Pancreas (tissue), 10 donors: ENCODE data around the gene PRKCA. TPM values are rescaled to one million over a fixed set of nuclear protein-coding genes. Genes with fewer than 3 reads are reported as not detected.

Experiments
- ATAC-seq, 4 donors: fragments of 200-7000 bp; cut with Tn5 transposase; one replicate each; pipeline versions ENCODE4 v1.8.0 to v1.9.1; 2020; ENCODE audit warnings: mild to moderate bottlenecking in 4 of 4, moderate library complexity in 4 of 4
- DNase-seq, 6 donors: peaks; one replicate each; pipeline ENCODE4 v3.0.0-alpha.2; 2020
- FAIRE-seq: peaks from 2 replicates; lab custom pipeline; 2012; peaks lifted over from hg19 to GRCh38; lab: Jason Lieb, UNC
- H3K27ac ChIP-seq, 4 donors: fragments of 200-600 bp; sonication (generic); 1 replicate in 3 of 4; 2 replicates in 1 of 4; pipeline versions ENCODE4 v1.5.0 to v1.8.0; 2020
- H3K27me3 ChIP-seq, 4 donors: fragments of 200-600 bp; one replicate each; pipeline ENCODE4 v1.8.0; 2021
- H3K36me3 ChIP-seq, 3 donors: fragments of 200-600 bp; sonication (generic) in 1 of 3; one replicate each; pipeline versions ENCODE4 v1.5.0 to v1.8.0; 2020 to 2021
- H3K4me1 ChIP-seq, 3 donors: fragments of 200-600 bp; one replicate each; pipeline ENCODE4 v1.8.0; 2021
- H3K4me3 ChIP-seq, 4 donors: fragments of 200-600 bp; sonication (generic) in 2 of 4; one replicate each; pipeline versions ENCODE4 v1.5.0 to v1.8.0; 2020 to 2021
- H3K9me3 ChIP-seq, 4 donors: fragments of 200-600 bp; one replicate each; pipeline ENCODE4 v1.8.0; 2021
- CTCF ChIP-seq, 4 donors: fragments of 200-600 bp; sonication (generic) in 3 of 4; IDR thresholded peaks; one replicate each; pipeline versions ENCODE4 v1.5.0 to v1.8.0; 2021; ENCODE audit warnings: antibody characterized with exemption in 4 of 4
- WGBS, 2 donors: extraction: QIAGEN DNeasy Blood & Tissue Kit; methylation state at CpG; one replicate each; pipeline ENCODE4 v1.1.7; 2013; 5-methylcytosine and 5-hydroxymethylcytosine counted together
- intact Hi-C, 3 donors: fragments of 100-400 bp; cut with DNase I; formaldehyde crosslinking; loops; one replicate each; pipeline versions ENCODE4 v1.11.1 to v1.14.2; 2022
- polyA plus RNA-seq, 2 donors: library from polyadenylated mRNA; stranded (reverse); fragments of 200-250 nt; gene quantifications; one replicate each; pipeline ENCODE4 v1.2.3, GENCODE V29; 2013
- total RNA-seq, 6 donors: library from RNA; stranded (reverse); fragmentation: NEBNext Ultra II Directional in 4 of 6; extraction: Animal tissue kit (Norgen Biotek cat#: 25700) in 4 of 6; gene quantifications; one replicate each; pipeline versions ENCODE4 v1.2.1 to v1.2.4, GENCODE V29; 2021 to 2023
- donor health status: healthy with polysubstance abuse.
- donor health status: DM: no; HTN: no; CAD: no; lungs with moderate emphysema.
- donor health status: DM: no; HTN: no; CAD: no.
- donor health status: control.
- donor health status: control.
- donor health status: Bipolar disorder and iron deficiency.
- donor health status: DM: yes; HTN: yes; CAD: no.
- donor health status: DM: no; HTN: no; CAD: no.
- donor health status: DM: no; HTN: no; CAD: no.
- donor health status: DM: yes; HTN: yes; CAD: no.

Gene PRKCA
- total and polyA plus RNA-seq, 8 donors = 3.5 to 22.3 (median 10.2) TPM

GRCh38 chr17:66643815-66644710 lies 341.6 kb downstream of the PRKCA start:
- intact Hi-C loops = no loop called here
- H3K4me1 ChIP-seq = no peaks in the 10 kb centered on the region
- H3K27ac ChIP-seq = no peak overlapping the region
- no peaks in the 10 kb centered on the region for H3K9me3 ChIP-seq
- ATAC-seq (no peak), FAIRE-seq (no peak), DNase-seq (no peak)
- no peak for TF ChIP-seq CTCF (IDR thresholded peaks at IDR 0.05)
- H3K27me3 ChIP-seq = no peaks in the 10 kb centered on the region
- H3K36me3 ChIP-seq = peaks cover 0 to 3% (median 0%) of the 10 kb centered on the region in 3 donors
- WGBS, 2 donors = 64 to 76% methylated on average over 11 of the region's 11 CpGs
- no peak overlapping the region for H3K4me3 ChIP-seq

GRCh38 chr17:66645259-66645658 lies 342.8 kb downstream of the PRKCA start:
- no peaks in the 10 kb centered on the region for H3K4me1 ChIP-seq
- H3K4me3 ChIP-seq = no peak overlapping the region
- WGBS, 2 donors = 92 to 95% methylated on average over 10 of the region's 10 CpGs
- FAIRE-seq (no peak), DNase-seq (no peak), ATAC-seq (no peak)
- intact Hi-C loops = no loop called here
- peaks cover 0 to 3% (median 0%) of the 10 kb centered on the region in 3 donors for H3K36me3 ChIP-seq
- no peaks in the 10 kb centered on the region for H3K9me3 ChIP-seq
- no peak overlapping the region for H3K27ac ChIP-seq
- no peaks in the 10 kb centered on the region for H3K27me3 ChIP-seq
- TF ChIP-seq CTCF (IDR thresholded peaks at IDR 0.05) = no peak

GRCh38 chr17:66647391-66647983 lies 345.1 kb downstream of the PRKCA start:
- DNase-seq (no peak), ATAC-seq (peak in 3 of 4 donors; percentile 53 to 73 (median 72)), FAIRE-seq (no peak)
- H3K4me3 ChIP-seq = no peak overlapping the region
- no peaks in the 10 kb centered on the region for H3K4me1 ChIP-seq
- no peaks in the 10 kb centered on the region for H3K27me3 ChIP-seq
- no peaks in the 10 kb centered on the region for H3K36me3 ChIP-seq
- WGBS, 2 donors = 67 to 76% methylated on average over 7 of the region's 7 CpGs
- intact Hi-C loops = no loop called here
- no peaks in the 10 kb centered on the region for H3K9me3 ChIP-seq
- no peak for TF ChIP-seq CTCF (IDR thresholded peaks at IDR 0.05)
- H3K27ac ChIP-seq = no peak overlapping the region

GRCh38 chr17:66649818-66650543 lies 347.6 kb downstream of the PRKCA start:
- TF ChIP-seq CTCF (IDR thresholded peaks at IDR 0.05) = no peak
- Histone ChIP-seq H3K27me3 (no peaks in the 10 kb centered on the region), H3K4me1 (no peaks in the 10 kb centered on the region), H3K36me3 (no peaks in the 10 kb centered on the region), H3K4me3 (no peak overlapping the region), H3K27ac (no peak overlapping the region), H3K9me3 (no peaks in the 10 kb centered on the region)
- intact Hi-C loops = no loop called here
- ATAC-seq (no peak), DNase-seq (no peak), FAIRE-seq (no peak)
- WGBS, 2 donors = 89 to 92% methylated on average over 12 of the region's 12 CpGs
